ENCODE results near the gene EFCAB13. TPM values are rescaled to one million over a fixed set of nuclear protein-coding genes. Genes with fewer than 3 reads are reported as not detected.

EFCAB13 gene
- total RNA-seq, 6 experiments from 2014 or later = 0.68 to 7.2 (median 3.2) TPM

DNA sequence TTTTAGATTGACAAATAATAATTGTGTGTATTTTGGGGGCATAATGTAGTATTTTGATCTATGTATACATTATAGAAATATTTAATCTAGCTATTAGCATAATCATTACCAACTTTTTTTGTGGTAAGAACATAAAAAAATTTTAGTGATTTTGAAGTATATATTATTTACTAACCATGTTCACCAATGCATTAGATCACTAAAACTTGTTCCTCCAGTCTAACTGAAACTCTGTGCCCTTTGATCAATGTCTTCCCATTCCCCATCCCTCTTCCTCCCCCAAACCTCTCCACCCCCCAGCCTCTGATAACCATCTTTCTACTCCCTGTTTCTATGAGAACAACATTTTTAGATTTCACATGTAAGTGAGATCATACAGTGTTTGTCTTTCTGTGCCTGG is 8.5 kb downstream of the EFCAB13 start:
- H3K27ac ChIP-seq = no peak overlapping the region
- no peaks in the 10 kb centered on the region for H3K27me3 ChIP-seq
- no peak overlapping the region for H3K4me3 ChIP-seq
- no peaks in the 10 kb centered on the region for H3K36me3 ChIP-seq
- DNase-seq (no peak), ATAC-seq (no peak)
- intact Hi-C loops (cut with DNase I) = no loop called here
- TF ChIP-seq POLR2A (IDR thresholded peaks at IDR 0.05) = no peak
- TF ChIP-seq, protein P1, sequence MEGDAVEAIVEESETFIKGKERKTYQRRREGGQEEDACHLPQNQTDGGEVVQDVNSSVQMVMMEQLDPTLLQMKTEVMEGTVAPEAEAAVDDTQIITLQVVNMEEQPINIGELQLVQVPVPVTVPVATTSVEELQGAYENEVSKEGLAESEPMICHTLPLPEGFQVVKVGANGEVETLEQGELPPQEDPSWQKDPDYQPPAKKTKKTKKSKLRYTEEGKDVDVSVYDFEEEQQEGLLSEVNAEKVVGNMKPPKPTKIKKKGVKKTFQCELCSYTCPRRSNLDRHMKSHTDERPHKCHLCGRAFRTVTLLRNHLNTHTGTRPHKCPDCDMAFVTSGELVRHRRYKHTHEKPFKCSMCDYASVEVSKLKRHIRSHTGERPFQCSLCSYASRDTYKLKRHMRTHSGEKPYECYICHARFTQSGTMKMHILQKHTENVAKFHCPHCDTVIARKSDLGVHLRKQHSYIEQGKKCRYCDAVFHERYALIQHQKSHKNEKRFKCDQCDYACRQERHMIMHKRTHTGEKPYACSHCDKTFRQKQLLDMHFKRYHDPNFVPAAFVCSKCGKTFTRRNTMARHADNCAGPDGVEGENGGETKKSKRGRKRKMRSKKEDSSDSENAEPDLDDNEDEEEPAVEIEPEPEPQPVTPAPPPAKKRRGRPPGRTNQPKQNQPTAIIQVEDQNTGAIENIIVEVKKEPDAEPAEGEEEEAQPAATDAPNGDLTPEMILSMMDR (IDR thresholded peaks at IDR 0.05) = no peak
- no peaks in the 10 kb centered on the region for H3K9me3 ChIP-seq
- H3K4me1 ChIP-seq = peaks cover 0 to 4% (median 0%) of the 10 kb centered on the region in 4 donors

DNA sequence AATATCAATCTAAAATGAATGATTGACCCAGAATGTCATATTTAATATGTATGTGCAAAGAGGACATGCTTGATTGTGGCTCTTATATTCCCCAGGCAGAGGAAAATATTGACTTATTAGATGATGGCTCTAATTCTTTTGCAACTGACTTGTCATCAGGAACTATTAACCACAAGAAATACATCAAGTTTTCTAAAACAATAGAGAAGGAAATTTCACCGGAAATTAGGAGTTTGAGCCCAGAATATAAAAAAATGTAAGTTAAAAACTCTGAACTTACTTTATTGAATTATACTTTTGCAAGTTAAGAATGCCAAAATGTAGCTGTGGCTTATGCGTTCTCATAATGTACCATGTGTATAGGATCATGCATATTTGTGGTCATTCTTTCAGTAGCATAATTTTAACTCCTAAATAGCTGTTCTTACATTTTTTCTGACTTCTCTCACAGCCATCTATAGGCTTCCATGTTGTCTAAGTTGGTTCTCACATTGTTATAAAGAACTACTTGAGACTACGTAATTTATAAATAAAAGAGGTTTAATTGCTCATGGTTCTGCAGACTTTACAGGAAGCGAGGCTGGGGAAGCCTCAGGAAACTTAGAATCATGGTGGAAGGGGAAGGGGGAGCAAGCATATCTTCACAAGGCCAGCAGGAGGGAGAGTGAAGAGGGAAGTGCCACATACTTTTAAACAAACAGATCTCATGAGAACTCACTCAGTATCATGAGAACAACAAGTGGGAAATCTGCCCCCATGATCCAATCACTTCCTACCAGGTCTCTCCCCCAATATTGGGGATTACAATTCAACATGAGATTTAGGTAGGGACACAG is 11.6 kb downstream of the EFCAB13 start:
- Histone ChIP-seq H3K27ac (no peak overlapping the region), H3K4me1 (peaks cover 0 to 4% (median 0%) of the 10 kb centered on the region in 4 donors), H3K9me3 (no peaks in the 10 kb centered on the region), H3K27me3 (no peaks in the 10 kb centered on the region), H3K36me3 (no peaks in the 10 kb centered on the region), H3K4me3 (no peak overlapping the region)
- TF ChIP-seq, protein P1 (IDR thresholded peaks at IDR 0.05) = no peak
- TF ChIP-seq POLR2A (IDR thresholded peaks at IDR 0.05) = no peak
- WGBS (ENCODE audit: insufficient coverage, low coverage, low lambda C conversion rate, missing lambda C conversion rate) = 69% methylated on average over 4 of the region's 4 CpGs
- no peak for DNase-seq
- no peak for ATAC-seq
- intact Hi-C loops (cut with DNase I) = no loop called here

DNA sequence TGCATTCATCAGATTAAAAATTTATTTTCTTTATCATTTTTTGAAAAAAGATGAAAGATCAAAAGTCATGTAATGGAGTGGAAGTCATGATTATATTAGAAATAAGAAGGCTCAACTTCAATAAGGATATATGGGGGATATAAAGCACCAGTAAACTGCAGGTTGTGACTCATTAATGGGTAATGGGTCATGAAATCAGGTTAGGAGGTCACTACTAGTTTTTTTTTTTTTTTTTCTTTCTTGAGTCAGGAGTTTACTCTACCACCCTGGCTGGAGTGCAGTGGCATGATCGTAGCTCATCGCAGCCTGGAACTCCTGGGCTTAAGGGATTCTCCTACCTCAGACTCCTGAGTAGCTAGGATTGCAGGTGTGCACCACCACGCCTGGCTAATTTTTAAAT is 14.3 kb downstream of the EFCAB13 start:
- ATAC-seq = no peak

DNA sequence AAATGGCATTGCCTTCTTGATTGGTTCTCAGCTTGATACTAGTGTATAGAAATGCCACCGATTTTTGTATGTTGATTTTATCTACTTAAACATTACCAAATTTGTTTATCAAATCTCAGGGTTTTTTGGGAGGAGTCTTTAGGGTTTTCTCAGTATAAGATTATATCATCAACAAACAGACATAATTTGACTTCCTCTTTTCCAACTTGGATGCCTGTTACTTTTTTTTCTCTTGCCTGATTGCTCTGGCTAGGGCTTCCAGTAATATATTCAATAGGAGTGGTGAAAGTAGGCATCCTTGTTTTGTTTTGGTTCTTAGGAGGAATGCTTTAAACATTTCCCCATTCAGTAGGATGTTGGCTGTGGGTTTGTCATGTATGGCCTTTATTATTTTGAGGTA is 29.1 kb downstream of the EFCAB13 start:
- H3K9me3 ChIP-seq = no peaks in the 10 kb centered on the region
- H3K36me3 ChIP-seq = peaks cover 0 to 6% (median 0%) of the 10 kb centered on the region in 4 donors
- 67% methylated on average over 1 of the region's 1 CpG for WGBS (ENCODE audit: insufficient coverage, low coverage, low lambda C conversion rate, missing lambda C conversion rate)
- no peak overlapping the region for H3K27ac ChIP-seq
- H3K27me3 ChIP-seq = no peaks in the 10 kb centered on the region
- no peak for TF ChIP-seq POLR2A (IDR thresholded peaks at IDR 0.05)
- TF ChIP-seq, protein P1 (IDR thresholded peaks at IDR 0.05) = no peak
- intact Hi-C loops (cut with DNase I) = no loop called here
- ATAC-seq = no peak
- no peak overlapping the region for H3K4me3 ChIP-seq
- H3K4me1 ChIP-seq = no peaks in the 10 kb centered on the region
- no peak for DNase-seq

More for the DNA sequence above, 14.3 kb downstream of the EFCAB13 start:
- Histone ChIP-seq H3K4me1 (peaks cover 0 to 4% (median 0%) of the 10 kb centered on the region in 4 donors), H3K36me3 (no peaks in the 10 kb centered on the region), H3K9me3 (no peaks in the 10 kb centered on the region), H3K4me3 (no peak overlapping the region), H3K27ac (no peak overlapping the region), H3K27me3 (no peaks in the 10 kb centered on the region)
- no peak for TF ChIP-seq POLR2A (IDR thresholded peaks at IDR 0.05)
- TF ChIP-seq, protein P1 (IDR thresholded peaks at IDR 0.05) = no peak
- intact Hi-C loops (cut with DNase I) = no loop called here
- no peak for DNase-seq
- WGBS (ENCODE audit: insufficient coverage, low coverage, low lambda C conversion rate, missing lambda C conversion rate) = 96% methylated on average over 3 of the region's 3 CpGs

Data from right lobe of liver (tissue), 6 donors.